GM12892 (cell line): Measurements from ENCODE around the gene SLC35G1.

ENCODE experiments used
- POLR2A ChIP-seq: IDR thresholded peaks from 2 replicates; pipeline ENCODE4 v1.6.1; 2011; ENCODE audit warnings: low read depth, low read length, control low read depth
- POLR2AphosphoS5 ChIP-seq: IDR thresholded peaks from 2 replicates; pipeline ENCODE4 v1.6.1; 2011; ENCODE audit warnings: low read depth, low read length, control low read depth
- TAF1 ChIP-seq: IDR thresholded peaks from 2 replicates; pipeline ENCODE4 v1.6.1; 2011; ENCODE audit warnings: low read depth, mild to moderate bottlenecking, control low read depth, low read length, borderline replicate concordance

GRCh38 chr10:93951905-93952304, 58.1 kb downstream of the SLC35G1 start:
- TF ChIP-seq TAF1 (no peak), POLR2A (no peak), POLR2AphosphoS5 (no peak)
